H1 (cell line): ENCODE results near the gene ERI2. TPM values are rescaled to one million over a fixed set of nuclear protein-coding genes. Genes with fewer than 3 reads are reported as not detected.

ENCODE experiments used
- CTCF ChIA-PET: fragments of 300-600 bp; sonication (Branson Sonifier 250); formaldehyde crosslinking; loops from one replicate; lab custom pipeline; 2021; ENCODE audit not compliant: partially characterized antibody; lab: Charles Lee
- POLR2A ChIA-PET: fragments of 300-600 bp; sonication (Branson Sonifier 250); formaldehyde crosslinking; loops from one replicate; lab custom pipeline; 2021; ENCODE audit warnings: inconsistent platforms; ENCODE audit not compliant: partially characterized antibody; lab: Charles Lee
- DNase-seq, 2 experiments: peaks; one replicate each; pipeline versions ENCODE4 v3.0.0 to v3.0.0-alpha.2; 2010 to 2022; ENCODE audit warnings: low spot score in 2 of 2, low read depth in 1 of 2, mixed read lengths in 1 of 2
- FAIRE-seq: peaks from 2 replicates; lab custom pipeline; 2011; peaks lifted over from hg19 to GRCh38; lab: Jason Lieb, UNC
- H2AFZ ChIP-seq: 2 replicates; pipeline ENCODE4 v1.8.1; 2012; ENCODE audit warnings: low read length, inconsistent platforms
- H2AK5ac ChIP-seq: 2 replicates; pipeline ENCODE4 v1.6.1; 2013; ENCODE audit warnings: low read depth, low read length
- H2BK120ac ChIP-seq: replicated peaks from 2 replicates; pipeline ENCODE3; 2013; ENCODE audit warnings: low read depth, low read length, inconsistent platforms
- H2BK12ac ChIP-seq: 2 replicates; pipeline ENCODE4 v1.6.1; 2013; ENCODE audit warnings: low read depth, low read length
- H2BK15ac ChIP-seq: 2 replicates; pipeline ENCODE4 v1.6.1; 2013; ENCODE audit warnings: low read length
- H2BK20ac ChIP-seq: 2 replicates; pipeline ENCODE4 v1.6.1; 2013; ENCODE audit warnings: low read length
- H2BK5ac ChIP-seq: 2 replicates; pipeline ENCODE4 v1.6.1; 2013; ENCODE audit warnings: low read depth, low read length
- H3K14ac ChIP-seq: 2 replicates; pipeline ENCODE4 v1.6.1; 2013; ENCODE audit warnings: inconsistent platforms; ENCODE audit not compliant: insufficient read length
- H3K18ac ChIP-seq: 2 replicates; pipeline ENCODE4 v1.6.1; 2013; ENCODE audit warnings: low read length; ENCODE audit errors: extremely low read depth
- H3K23ac ChIP-seq: 2 replicates; pipeline ENCODE4 v1.6.1; 2013; ENCODE audit warnings: inconsistent platforms; ENCODE audit not compliant: insufficient read length
- H3K23me2 ChIP-seq: 2 replicates; pipeline ENCODE4 v1.6.1; 2013; ENCODE audit warnings: low read depth, low read length
- H3K27ac ChIP-seq: 2 replicates; pipeline ENCODE4 v1.6.1; 2011; ENCODE audit warnings: low read depth, low read length, inconsistent platforms
- H3K27me3 ChIP-seq, 4 experiments: replicated peaks in 1 of 4; 1 replicate in 1 of 4; 2 replicates in 3 of 4; pipeline versions ENCODE4 v1.6.1 to v1.8.1; 2011 to 2013; ENCODE audit warnings: low read length in 3 of 4, mild to moderate bottlenecking in 3 of 4, inconsistent platforms in 2 of 4, mixed read lengths in 2 of 4, moderate library complexity in 1 of 4; ENCODE audit not compliant: control insufficient read depth in 3 of 4, insufficient read depth in 3 of 4; ENCODE audit errors: extremely low read depth in 1 of 4
- H3K36me3 ChIP-seq, 4 experiments: 2 replicates each; pipeline versions ENCODE4 v1.6.1 to v1.8.1; 2011 to 2013; ENCODE audit warnings: mild to moderate bottlenecking in 4 of 4, low read length in 3 of 4, moderate library complexity in 2 of 4, control low read depth in 1 of 4, inconsistent platforms in 1 of 4; ENCODE audit not compliant: insufficient read depth in 4 of 4, control insufficient read depth in 2 of 4
- H3K4ac ChIP-seq: replicated peaks from 2 replicates; pipeline ENCODE3; 2013; ENCODE audit warnings: low read length, low read depth, mixed read lengths, inconsistent platforms; ENCODE audit not compliant: insufficient read length
- H3K4me1 ChIP-seq, 4 experiments: replicated peaks in 1 of 4; 1 replicate in 1 of 4; 2 replicates in 3 of 4; pipeline versions ENCODE4 v1.6.1 to v1.8.1; 2011 to 2013; ENCODE audit warnings: low read length in 3 of 4, inconsistent platforms in 2 of 4, mixed read lengths in 1 of 4; ENCODE audit not compliant: insufficient read depth in 4 of 4, control insufficient read depth in 3 of 4
- H3K4me2 ChIP-seq, 2 experiments: 2 replicates each; pipeline versions ENCODE4 v1.6.1 to v1.8.1; 2011 to 2013; ENCODE audit warnings: low read depth in 2 of 2, low read length in 2 of 2, control low read depth in 1 of 2, inconsistent platforms in 1 of 2, mild to moderate bottlenecking in 1 of 2; ENCODE audit not compliant: insufficient read depth in 1 of 2
- H3K4me3 ChIP-seq, 4 experiments: fragments of 200-600, 300-600 bp in 1 of 4; sonication (generic), shearing (Covaris generic), sonication (Bioruptor Twin) in 1 of 4; 2 replicates each; pipeline versions ENCODE4 v1.5.1 to v1.8.1; 2011 to 2016; ENCODE audit warnings: low read length in 4 of 4, low read depth in 3 of 4, control low read depth in 2 of 4, inconsistent platforms in 2 of 4, mild to moderate bottlenecking in 2 of 4, mixed read lengths in 1 of 4, moderate library complexity in 1 of 4; ENCODE audit not compliant: insufficient read depth in 2 of 4; ENCODE audit errors: extremely low read depth in 1 of 4
- H3K56ac ChIP-seq: replicated peaks from 2 replicates; pipeline ENCODE3; 2013; ENCODE audit warnings: low read depth, mild to moderate bottlenecking, mixed read lengths, low read length, inconsistent platforms; ENCODE audit not compliant: insufficient read length
- H3K79me1 ChIP-seq: 2 replicates; pipeline ENCODE4 v1.6.1; 2013; ENCODE audit warnings: low read depth, low read length, control low read depth
- H3K79me2 ChIP-seq, 2 experiments: 2 replicates each; pipeline versions ENCODE4 v1.6.1 to v1.8.1; 2012 to 2013; ENCODE audit warnings: low read length in 2 of 2, mild to moderate bottlenecking in 2 of 2, inconsistent platforms in 1 of 2; ENCODE audit not compliant: insufficient read depth in 2 of 2, control insufficient read depth in 1 of 2
- H3K9ac ChIP-seq, 4 experiments: replicated peaks in 1 of 4; 1 replicate in 1 of 4; 2 replicates in 3 of 4; pipeline versions ENCODE4 v1.6.1 to v1.8.1; 2011 to 2013; ENCODE audit warnings: low read depth in 3 of 4, low read length in 3 of 4, control low read depth in 2 of 4, mild to moderate bottlenecking in 2 of 4, moderate library complexity in 2 of 4, inconsistent platforms in 1 of 4; ENCODE audit errors: extremely low read depth in 1 of 4
- H3K9me3 ChIP-seq, 2 experiments: 2 replicates each; pipeline versions ENCODE4 v1.6.1 to v1.8.1; 2012 to 2013; ENCODE audit warnings: mild to moderate bottlenecking in 2 of 2, moderate library complexity in 2 of 2, control low read depth in 1 of 2, inconsistent platforms in 1 of 2, low read depth in 1 of 2, low read length in 1 of 2, mixed read lengths in 1 of 2; ENCODE audit not compliant: insufficient read depth in 2 of 2
- H4K20me1 ChIP-seq, 2 experiments: replicated peaks in 1 of 2; 2 replicates each; pipeline versions ENCODE3 to v1.8.1; 2011 to 2013; ENCODE audit warnings: inconsistent platforms in 2 of 2, low read length in 2 of 2, mild to moderate bottlenecking in 1 of 2; ENCODE audit not compliant: insufficient read depth in 2 of 2, control insufficient read depth in 1 of 2
- H4K5ac ChIP-seq: 2 replicates; pipeline ENCODE4 v1.6.1; 2013; ENCODE audit warnings: low read length, low read depth, mixed read lengths, inconsistent platforms; ENCODE audit not compliant: insufficient read length
- H4K8ac ChIP-seq: 2 replicates; pipeline ENCODE4 v1.8.0; 2013; ENCODE audit warnings: mild to moderate bottlenecking, moderate library complexity, low read length, inconsistent platforms; ENCODE audit not compliant: insufficient read depth; ENCODE audit errors: extremely low read depth
- H4K91ac ChIP-seq: replicated peaks from 2 replicates; pipeline ENCODE3; 2013; ENCODE audit warnings: low read length, mixed read lengths, inconsistent platforms; ENCODE audit not compliant: insufficient read length
- BACH1 ChIP-seq: IDR thresholded peaks from 2 replicates; pipeline ENCODE4 v1.6.1; 2012; ENCODE audit warnings: low read length, improper control_type of control experiment
- CHD1 ChIP-seq: IDR thresholded peaks from 2 replicates; pipeline ENCODE4 v1.6.1; 2012; ENCODE audit warnings: low read depth, low read length, improper control_type of control experiment
- CHD2 ChIP-seq: IDR thresholded peaks from 2 replicates; pipeline ENCODE4 v1.6.1; 2012; ENCODE audit warnings: low read length, improper control_type of control experiment
- EGR1 ChIP-seq: IDR thresholded peaks from 2 replicates; pipeline ENCODE4 v1.6.1; 2011; ENCODE audit warnings: low read depth, low read length, borderline replicate concordance
- EP300 ChIP-seq, 2 experiments: IDR thresholded peaks; 1 replicate in 1 of 2; 2 replicates in 1 of 2; pipeline ENCODE4 v1.6.1; 2011 to 2012; ENCODE audit warnings: low read depth in 2 of 2, low read length in 2 of 2, mild to moderate bottlenecking in 2 of 2, borderline replicate concordance in 1 of 2, inconsistent platforms in 1 of 2, moderate library complexity in 1 of 2
- GABPA ChIP-seq: IDR thresholded peaks from 2 replicates; pipeline ENCODE4 v1.6.1; 2011; ENCODE audit warnings: mild to moderate bottlenecking, low read length, moderate library complexity, borderline replicate concordance; ENCODE audit not compliant: insufficient read depth
- KDM1A ChIP-seq: fragments of 200-600, 300-600 bp; sonication (generic); IDR thresholded peaks from 2 replicates; pipeline ENCODE4 v1.7.1; 2016; ENCODE audit warnings: mild to moderate bottlenecking, low read length, borderline replicate concordance
- NANOG ChIP-seq: IDR thresholded peaks from 2 replicates; pipeline ENCODE4 v1.6.1; 2011; ENCODE audit warnings: low read length, low read depth, mild to moderate bottlenecking, inconsistent platforms; ENCODE audit not compliant: insufficient read depth, poor library complexity, severe bottlenecking
- NRF1 ChIP-seq: IDR thresholded peaks from 2 replicates; pipeline ENCODE4 v1.6.1; 2011; ENCODE audit warnings: mild to moderate bottlenecking, low read depth, low read length, improper control_type of control experiment
- POLR2AphosphoS5 ChIP-seq: IDR thresholded peaks from 2 replicates; pipeline ENCODE4 v1.6.1; 2011; ENCODE audit warnings: low read depth, low read length
- SIX5 ChIP-seq: IDR thresholded peaks from 2 replicates; pipeline ENCODE4 v1.6.1; 2011; ENCODE audit warnings: mild to moderate bottlenecking, low read depth, low read length
- SP4 ChIP-seq: IDR thresholded peaks from 2 replicates; pipeline ENCODE4 v1.6.1; 2012; ENCODE audit warnings: low read length, inconsistent platforms
- ZNF274 ChIP-seq: IDR thresholded peaks from 2 replicates; pipeline ENCODE4 v1.7.0; 2012; ENCODE audit warnings: low read length, borderline replicate concordance; ENCODE audit errors: extremely low read depth
- WGBS, 2 experiments: shearing (Covaris generic) in 1 of 2; methylation state at CpG; one replicate each; pipeline versions ENCODE4 v1.1.6 to v1.1.7; 2013 to 2015; ENCODE audit warnings: low lambda C conversion rate in 2 of 2, mixed read lengths in 2 of 2, inconsistent platforms in 1 of 2, low coverage in 1 of 2, missing lambda C conversion rate in 1 of 2; ENCODE audit not compliant: insufficient replicate concordance in 2 of 2, insufficient coverage in 1 of 2, insufficient read length in 1 of 2; ENCODE audit errors: extremely low coverage in 1 of 2, missing lambda C conversion rate in 1 of 2; 5-methylcytosine and 5-hydroxymethylcytosine counted together
- polyA plus RNA-seq, 7 experiments: library from polyadenylated mRNA; depleted of rRNA in 3 of 7; stranded (reverse) in 5 of 7; unstranded in 2 of 7; fragments of >200 nt in 5 of 7; fragments of 200-250 nt in 2 of 7; gene quantifications; 1 replicate in 5 of 7; 2 replicates in 1 of 7; 4 replicates in 1 of 7; pipeline versions ENCODE4 v1.2.1 to v1.2.3, GENCODE V29; 2011 to 2013; ENCODE audit warnings: missing spikeins in 2 of 7, mixed read lengths in 2 of 7
- total RNA-seq: library from RNA; stranded (reverse); fragmentation: NEBNext Ultra II Directional; extraction: Animal tissue kit (Norgen Biotek cat#: 25700); gene quantifications from 2 replicates; pipeline ENCODE4 v1.2.1, GENCODE V29; 2021
- TF ChIP-seq, protein P1 (sequence below): IDR thresholded peaks from 2 replicates; pipeline ENCODE4 v1.6.1; 2011; ENCODE audit warnings: low read depth, mild to moderate bottlenecking, low read length; ENCODE audit not compliant: insufficient read depth

ERI2 gene
- total and polyA plus RNA-seq, 2 of the 8 experiments (the other 6 are each of a cell fraction or from before 2014, with no cell fraction given): 11.0 to 12.6 TPM

GRCh38 chr16:20818929-20819585 lies 12.8 kb upstream of the ERI2 start:
- no peak for FAIRE-seq
- no peaks in the 10 kb centered on the region for H3K23me2 ChIP-seq
- CTCF ChIA-PET: no interaction called here
- no peak for TF ChIP-seq NANOG
- no peak for TF ChIP-seq POLR2AphosphoS5
- no peak for TF ChIP-seq SIX5
- TF ChIP-seq CHD2: no peak
- TF ChIP-seq ZNF274: no peak
- TF ChIP-seq EP300 (IDR thresholded peaks at IDR 0.05; ENCODE audit: borderline replicate concordance in 1 of 2, low read depth in 2 of 2, low read length in 2 of 2): no peak
- no peak for TF ChIP-seq NRF1
- no peak for TF ChIP-seq EGR1
- no peak for TF ChIP-seq GABPA
- TF ChIP-seq KDM1A: no peak
- TF ChIP-seq SP4: no peak
- no peak for TF ChIP-seq BACH1
- no peak for TF ChIP-seq CHD1
- TF ChIP-seq, protein P1, sequence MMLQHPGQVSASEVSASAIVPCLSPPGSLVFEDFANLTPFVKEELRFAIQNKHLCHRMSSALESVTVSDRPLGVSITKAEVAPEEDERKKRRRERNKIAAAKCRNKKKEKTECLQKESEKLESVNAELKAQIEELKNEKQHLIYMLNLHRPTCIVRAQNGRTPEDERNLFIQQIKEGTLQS: no peak

More at GRCh38 chr16:20818929-20819585, 12.8 kb upstream of the ERI2 start:
- Histone ChIP-seq H2BK5ac (no peak overlapping the region), H2AK5ac (no peak overlapping the region), H3K9ac (no peak overlapping the region), H2BK15ac (no peak overlapping the region), H2AFZ (no peak overlapping the region), H3K27me3 (no peaks in the 10 kb centered on the region), H3K79me2 (no peaks in the 10 kb centered on the region), H3K4ac (no peak overlapping the region), H4K91ac (no peak overlapping the region), H4K5ac (no peak overlapping the region), H2BK12ac (no peak overlapping the region), H3K14ac (no peak overlapping the region), H3K27ac (no peak overlapping the region), H4K8ac (no peak overlapping the region), H2BK120ac (no peak overlapping the region), H3K56ac (no peak overlapping the region), H2BK20ac (no peak overlapping the region), H3K9me3 (no peaks in the 10 kb centered on the region), H3K18ac (no peak overlapping the region), H3K4me3 (no peak overlapping the region), H3K4me2 (no peak overlapping the region), H3K4me1 (no peaks in the 10 kb centered on the region), H4K20me1 (no peaks in the 10 kb centered on the region), H3K79me1 (no peaks in the 10 kb centered on the region; the same call in 1 of the 2 replicates), H3K36me3 (peaks cover 0 to 10% (median 5%) of the 10 kb centered on the region in 4 experiments; a peak in 7 of 8 replicates), H3K23ac (no peak overlapping the region)
- POLR2A ChIA-PET: no interaction called here
- no peak for DNase-seq
- 91% methylated on average over 2 of the region's 4 CpGs; no CpG with 5 or more reads in 1 of the 2 experiments for WGBS, 2 experiments
